HK-2 (cell line): ENCODE measurements around the gene RSPRY1.
A peak's percentile ranks its signal among the peaks of the same experiment; 100 is the strongest.

ENCODE experiments used
- DNase-seq: peaks from one replicate; pipeline ENCODE4 v3.0.0-alpha.2; 2018; ENCODE audit not compliant: unreplicated experiment

The RSPRY1 gene

GRCh38 chr16:57185945-57186871 lies at the start of gene RSPRY1, which contains the start of gene PSME3IP1:
Gene RSPRY1 (plus strand): TSS chr16:57186329. CDS start chr16:57204659, 18,330 bp downstream.
Gene PSME3IP1 (minus strand): TSS chr16:57186039. CDS start chr16:57173854, 12,185 bp downstream.
- DNase-seq: peak; percentile 99

GRCh38 chr16:57137043-57137442 lies 49.1 kb upstream of the RSPRY1 start:
- DNase-seq: no peak

GRCh38 chr16:57137566-57138273 lies 48.4 kb upstream of the RSPRY1 start:
- DNase-seq: no peak

GRCh38 chr16:57138281-57138935 lies 47.7 kb upstream of the RSPRY1 start:
- no peak for DNase-seq

GRCh38 chr16:57140931-57141668 lies 45.0 kb upstream of the RSPRY1 start:
- DNase-seq: no peak

GRCh38 chr16:57141822-57142631 lies 44.1 kb upstream of the RSPRY1 start:
- no peak for DNase-seq

- no peak for DNase-seq
Observed at GRCh38 chr16:57143149-57143921, 42.8 kb upstream of the RSPRY1 start.

- no peak for DNase-seq
Observed at GRCh38 chr16:57144027-57144426, 42.1 kb upstream of the RSPRY1 start.

GRCh38 chr16:57145046-57146021 lies 40.8 kb upstream of the RSPRY1 start:
- no peak for DNase-seq

GRCh38 chr16:57146040-57146647 lies 40.0 kb upstream of the RSPRY1 start:
- no peak for DNase-seq

GRCh38 chr16:57146735-57147134 lies 39.4 kb upstream of the RSPRY1 start:
- DNase-seq: no peak

GRCh38 chr16:57147381-57148221 lies 38.5 kb upstream of the RSPRY1 start:
- DNase-seq: no peak

GRCh38 chr16:57148481-57148880 lies 37.6 kb upstream of the RSPRY1 start:
- DNase-seq: no peak

- DNase-seq: no peak
Observed at GRCh38 chr16:57149391-57149790, 36.7 kb upstream of the RSPRY1 start.

GRCh38 chr16:57150682-57151330 lies 35.3 kb upstream of the RSPRY1 start:
- DNase-seq: no peak

- no peak for DNase-seq
Observed at GRCh38 chr16:57151369-57151768, 34.8 kb upstream of the RSPRY1 start.
